ENCODE data around the gene CNTFR. TPM values are rescaled to one million over a fixed set of nuclear protein-coding genes. Genes with fewer than 3 reads are reported as not detected.
A peak's percentile ranks its signal among the peaks of the same experiment; 100 is the strongest.

CNTFR gene
- total and polyA plus RNA-seq, 10 of the 15 experiments (the other 5 are each of a cell fraction or from before 2014, with no cell fraction given): not detected

- TF ChIP-seq ZNF622 (IDR thresholded peaks at IDR 0.05) (no peak), PRDM15 (CRISPR knock-in tag; IDR thresholded peaks at IDR 0.05) (no peak), ZBTB33 (IDR thresholded peaks at IDR 0.05) (no peak), SIN3A (IDR thresholded peaks at IDR 0.05; ENCODE audit: low read depth, low read length) (0 out of 2 replicates have a peak, but pooled peaks have one; percentile 59), ZZZ3 (IDR thresholded peaks at IDR 0.05; ENCODE audit: control insufficient read depth, insufficient read length, low read depth) (no peak), GABPA (IDR thresholded peaks at IDR 0.05; ENCODE audit: low read depth) (no peak), RCOR1 (conservative IDR thresholded peaks at IDR 0.05; ENCODE audit: low read depth, low read length) (no peak), CHD4 (IDR thresholded peaks at IDR 0.05) (no peak), SMARCA5 (IDR thresholded peaks at IDR 0.05) (no peak), HDGF (IDR thresholded peaks at IDR 0.05) (peak; percentile 44; the same call in 1 of the 2 replicates), CTCF (IDR thresholded peaks at IDR 0.05 in 2 of 3, conservative IDR thresholded peaks at IDR 0.05 in 1 of 3; ENCODE audit: control insufficient read depth in 2 of 3, extremely low read depth in 1 of 3, insufficient read depth in 1 of 3, low read depth in 3 of 3, low read length in 3 of 3) (no peak), NBN (IDR thresholded peaks at IDR 0.05) (0 out of 2 replicates have a peak, but pooled peaks have one; percentile 15), WRNIP1 (IDR thresholded peaks at IDR 0.05; ENCODE audit: borderline replicate concordance, low read depth, low read length) (no peak), CEBPB (IDR thresholded peaks at IDR 0.05; ENCODE audit: borderline replicate concordance in 1 of 2, low read depth in 2 of 2, low read length in 2 of 2) (no peak)
Measured at GRCh38 chr9:34636791-34637355, 47.3 kb upstream of the CNTFR start (continued).
